Trophoblast cell (in vitro differentiated cells and primary cell): Measurements from ENCODE around the gene SLC17A9.

ENCODE experiments used
- DNase-seq, 2 donors: peaks; one replicate each; pipeline ENCODE4 v3.0.0-alpha.2; 2016
- H2AFZ ChIP-seq: 2 replicates; pipeline ENCODE4 v1.6.1; 2013; ENCODE audit warnings: low read length, moderate library complexity, mild to moderate bottlenecking; ENCODE audit not compliant: insufficient read depth, poor library complexity
- H2AK5ac ChIP-seq: 2 replicates; pipeline ENCODE4 v1.6.1; 2013; ENCODE audit warnings: mild to moderate bottlenecking, low read length
- H2BK120ac ChIP-seq: 2 replicates; pipeline ENCODE4 v1.6.1; 2013; ENCODE audit warnings: low read length, mild to moderate bottlenecking, moderate library complexity; ENCODE audit not compliant: insufficient read depth, poor library complexity
- H2BK12ac ChIP-seq: 2 replicates; pipeline ENCODE4 v1.6.1; 2013; ENCODE audit warnings: mild to moderate bottlenecking, low read length, moderate library complexity
- H2BK5ac ChIP-seq: 2 replicates; pipeline ENCODE4 v1.6.1; 2013; ENCODE audit warnings: low read length, low read depth, moderate library complexity, mild to moderate bottlenecking; ENCODE audit not compliant: poor library complexity
- H3K14ac ChIP-seq: 2 replicates; pipeline ENCODE4 v1.6.1; 2013; ENCODE audit warnings: mild to moderate bottlenecking, low read length
- H3K18ac ChIP-seq: 2 replicates; pipeline ENCODE4 v1.6.1; 2013; ENCODE audit warnings: mild to moderate bottlenecking, low read length
- H3K23ac ChIP-seq: 2 replicates; pipeline ENCODE4 v1.6.1; 2013; ENCODE audit warnings: low read length
- H3K27ac ChIP-seq: 2 replicates; pipeline ENCODE4 v1.5.1; 2013; ENCODE audit warnings: low read depth, mild to moderate bottlenecking, inconsistent platforms, low read length, moderate library complexity
- H3K27me3 ChIP-seq: 2 replicates; pipeline ENCODE4 v1.6.1; 2013; ENCODE audit warnings: inconsistent platforms, mild to moderate bottlenecking, low read length, moderate library complexity; ENCODE audit not compliant: insufficient read depth
- H3K36me3 ChIP-seq, 2 experiments: 1 replicate in 1 of 2; 2 replicates in 1 of 2; pipeline ENCODE4 v1.6.1; 2013; ENCODE audit warnings: low read length in 2 of 2, mild to moderate bottlenecking in 2 of 2, moderate library complexity in 1 of 2; ENCODE audit not compliant: insufficient read depth in 2 of 2, control insufficient read depth in 1 of 2
- H3K4ac ChIP-seq: 2 replicates; pipeline ENCODE4 v1.6.1; 2013; ENCODE audit warnings: low read depth, mild to moderate bottlenecking, low read length, moderate library complexity
- H3K4me1 ChIP-seq, 2 experiments: 1 replicate in 1 of 2; 2 replicates in 1 of 2; pipeline ENCODE4 v1.6.1; 2013; ENCODE audit warnings: low read length in 2 of 2, mild to moderate bottlenecking in 2 of 2, moderate library complexity in 1 of 2; ENCODE audit not compliant: insufficient read depth in 2 of 2, control insufficient read depth in 1 of 2
- H3K4me2 ChIP-seq: 2 replicates; pipeline ENCODE4 v1.6.1; 2013; ENCODE audit warnings: inconsistent platforms, mild to moderate bottlenecking, low read length, moderate library complexity
- H3K4me3 ChIP-seq: 2 replicates; pipeline ENCODE4 v1.5.1; 2013; ENCODE audit warnings: mild to moderate bottlenecking, low read depth, low read length, inconsistent platforms
- H3K79me1 ChIP-seq: one replicate; pipeline ENCODE4 v1.6.1; 2013; ENCODE audit warnings: low read length
- H3K79me2 ChIP-seq: 2 replicates; pipeline ENCODE4 v1.6.1; 2013; ENCODE audit warnings: low read length, mild to moderate bottlenecking; ENCODE audit not compliant: control insufficient read depth, insufficient read depth, poor library complexity
- H3K9ac ChIP-seq: 2 replicates; pipeline ENCODE4 v1.6.1; 2013; ENCODE audit warnings: mild to moderate bottlenecking, low read length
- H3K9me3 ChIP-seq: 2 replicates; pipeline ENCODE4 v1.6.1; 2013; ENCODE audit warnings: low read depth, mild to moderate bottlenecking, control low read depth, inconsistent platforms, low read length; ENCODE audit not compliant: insufficient read depth
- H4K12ac ChIP-seq: 2 replicates; pipeline ENCODE4 v1.6.1; 2013; ENCODE audit warnings: low read depth, mild to moderate bottlenecking, low read length, moderate library complexity
- H4K8ac ChIP-seq: 2 replicates; pipeline ENCODE4 v1.6.1; 2013; ENCODE audit warnings: low read depth, mild to moderate bottlenecking, low read length, moderate library complexity
- H4K91ac ChIP-seq: one replicate; pipeline ENCODE4 v1.6.1; 2013; ENCODE audit warnings: low read depth, mild to moderate bottlenecking, low read length, moderate library complexity
- WGBS: extraction: QIAGEN DNeasy Blood & Tissue Kit; methylation state at CpG from one replicate; pipeline ENCODE4 v1.1.7; 2013; ENCODE audit warnings: missing lambda C conversion rate; ENCODE audit not compliant: insufficient read length, insufficient coverage; ENCODE audit errors: extremely low coverage; 5-methylcytosine and 5-hydroxymethylcytosine counted together

Gene SLC17A9

GRCh38 chr20:63016514-63017075 is 64.1 kb downstream of the SLC17A9 start:
- H2AFZ ChIP-seq, result no peak overlapping the region
- no peak for DNase-seq
- no peak overlapping the region for H3K18ac ChIP-seq
- no peak overlapping the region for H4K91ac ChIP-seq
- no peak overlapping the region for H3K9ac ChIP-seq
- H3K4ac ChIP-seq, result no peak overlapping the region
- no peak overlapping the region for H3K4me2 ChIP-seq
- no peak overlapping the region for H4K8ac ChIP-seq
- no peaks in the 10 kb centered on the region for H3K27me3 ChIP-seq
- peaks cover 10% of the 10 kb centered on the region for H3K9me3 ChIP-seq
- H3K27ac ChIP-seq, result no peak overlapping the region
- no peaks in the 10 kb centered on the region for H3K36me3 ChIP-seq
- H3K79me2 ChIP-seq, result no peaks in the 10 kb centered on the region
- no peak overlapping the region for H2BK120ac ChIP-seq
- no peak overlapping the region for H2BK12ac ChIP-seq
- no peak overlapping the region for H3K23ac ChIP-seq
- no peak overlapping the region for H2AK5ac ChIP-seq
- no peak overlapping the region for H2BK5ac ChIP-seq
- peaks cover 5 to 9% of the 10 kb centered on the region in 2 experiments for H3K4me1 ChIP-seq
- no peak overlapping the region for H3K4me3 ChIP-seq
- H3K14ac ChIP-seq, result no peak overlapping the region
- H3K79me1 ChIP-seq, result peaks cover 1% of the 10 kb centered on the region
- WGBS, result no CpG with 5 or more reads among the region's 14 CpGs
- H4K12ac ChIP-seq, result no peak overlapping the region

- H3K23ac ChIP-seq, result no peak overlapping the region
- peaks cover 10% of the 10 kb centered on the region for H3K9me3 ChIP-seq
- no peak overlapping the region for H2AFZ ChIP-seq
- no peak overlapping the region for H3K14ac ChIP-seq
- peak overlapping the region; percentile 45 for H4K91ac ChIP-seq
- peak overlapping the region; percentile 61 for H2AK5ac ChIP-seq
- H3K18ac ChIP-seq, result no peak overlapping the region
- H3K36me3 ChIP-seq, result no peaks in the 10 kb centered on the region
- peaks cover 5 to 9% of the 10 kb centered on the region in 2 experiments for H3K4me1 ChIP-seq
- no peak overlapping the region for H2BK12ac ChIP-seq
- H3K4me2 ChIP-seq, result no peak overlapping the region
- peaks cover 1% of the 10 kb centered on the region for H3K79me1 ChIP-seq
- H2BK120ac ChIP-seq, result no peak overlapping the region
- no peak overlapping the region for H2BK5ac ChIP-seq
- no CpG with 5 or more reads among the region's 22 CpGs for WGBS
- H3K79me2 ChIP-seq, result no peaks in the 10 kb centered on the region
- no peaks in the 10 kb centered on the region for H3K27me3 ChIP-seq
- no peak overlapping the region for H4K8ac ChIP-seq
- H3K4ac ChIP-seq, result no peak overlapping the region
- no peak overlapping the region for H4K12ac ChIP-seq
- H3K27ac ChIP-seq, result no peak overlapping the region
- no peak overlapping the region for H3K9ac ChIP-seq
- no peak for DNase-seq
- H3K4me3 ChIP-seq, result no peak overlapping the region
Measured at GRCh38 chr20:63017076-63017825, 64.7 kb downstream of the SLC17A9 start.

- Histone ChIP-seq H2BK12ac (peak overlapping the region; percentile 13), H2AFZ (no peak overlapping the region), H3K9me3 (peaks cover 10% of the 10 kb centered on the region), H3K23ac (no peak overlapping the region), H2BK120ac (no peak overlapping the region), H3K4ac (no peak overlapping the region), H2AK5ac (no peak overlapping the region), H3K14ac (no peak overlapping the region), H4K91ac (peak overlapping the region; percentile 41), H4K8ac (no peak overlapping the region), H3K4me2 (no peak overlapping the region), H2BK5ac (no peak overlapping the region), H4K12ac (no peak overlapping the region), H3K79me1 (peaks cover 1% of the 10 kb centered on the region), H3K4me1 (peaks cover 5 to 9% of the 10 kb centered on the region in 2 experiments), H3K27ac (no peak overlapping the region), H3K18ac (no peak overlapping the region), H3K4me3 (no peak overlapping the region), H3K79me2 (no peaks in the 10 kb centered on the region), H3K27me3 (no peaks in the 10 kb centered on the region), H3K36me3 (no peaks in the 10 kb centered on the region), H3K9ac (no peak overlapping the region)
- WGBS, result no CpG with 5 or more reads among the region's 25 CpGs
- DNase-seq, result no peak
Measured at GRCh38 chr20:63017826-63018411, 65.4 kb downstream of the SLC17A9 start.
